ENCODE measurements around the gene DUSP10.

Gene DUSP10

DNA sequence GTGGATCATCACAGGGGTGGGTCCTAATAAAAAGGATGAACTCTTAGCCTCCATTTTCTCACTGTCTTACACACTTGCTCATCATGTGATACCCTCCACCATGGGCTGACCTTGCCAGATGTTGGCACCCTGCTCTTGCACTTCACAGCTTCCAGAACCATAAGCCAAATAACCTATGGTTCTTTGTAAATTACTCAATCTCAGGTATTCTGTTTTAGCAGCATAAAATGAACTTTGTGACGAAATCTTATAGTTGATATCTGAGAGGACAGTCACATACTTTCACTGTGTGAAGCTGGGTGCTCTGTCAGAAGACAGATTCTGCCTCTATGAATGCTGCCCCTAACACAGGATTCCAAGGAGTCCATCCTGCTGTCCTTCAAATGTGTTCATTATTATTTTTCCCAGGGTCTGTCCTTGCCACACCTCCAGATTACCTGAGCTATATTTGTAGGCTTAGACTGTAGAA, 13.8 kb downstream of the DUSP10 start:
- no peak for DNase-seq

DNA sequence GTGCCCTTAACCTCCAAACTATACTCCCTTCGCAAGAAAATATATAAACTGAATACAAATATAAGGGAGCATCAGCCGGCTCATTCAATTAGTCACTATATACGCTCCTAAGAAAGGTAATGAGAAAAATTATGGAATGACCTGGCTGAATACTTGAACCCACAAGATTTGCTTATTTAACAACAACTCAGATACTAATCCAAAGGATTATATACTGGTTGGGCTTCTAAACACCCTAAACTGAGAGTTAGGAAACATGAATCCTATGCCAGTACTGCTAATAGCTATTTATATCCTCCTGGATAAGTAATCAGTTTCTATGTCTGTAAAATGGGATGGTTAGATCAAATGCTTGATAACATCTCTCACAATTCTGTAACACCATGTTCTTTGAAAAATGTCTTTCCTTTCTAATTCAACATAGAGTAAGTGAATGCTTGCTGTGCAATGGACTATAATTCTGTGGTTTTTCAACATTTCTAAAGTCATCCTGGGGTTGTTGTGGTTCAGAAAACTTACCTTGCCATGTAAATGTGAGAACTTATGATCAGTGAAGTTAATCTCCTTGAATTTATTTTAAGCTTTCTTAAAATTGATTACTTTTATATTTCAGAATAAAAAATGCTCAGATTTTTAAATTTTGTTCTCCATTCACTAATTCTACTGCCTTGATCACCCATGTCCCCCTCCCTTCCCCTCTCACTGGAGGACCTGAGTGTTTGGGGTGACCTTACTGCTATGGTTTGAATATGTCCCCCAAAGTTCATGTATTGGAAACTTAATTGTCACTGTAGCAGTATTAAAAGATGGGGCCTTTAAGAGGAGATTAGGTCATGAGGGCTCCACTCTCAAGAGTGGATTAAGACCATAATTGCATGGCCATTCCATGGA, 14.5 kb downstream of the DUSP10 start:
- DNase-seq, result peak; percentile 13

DNA sequence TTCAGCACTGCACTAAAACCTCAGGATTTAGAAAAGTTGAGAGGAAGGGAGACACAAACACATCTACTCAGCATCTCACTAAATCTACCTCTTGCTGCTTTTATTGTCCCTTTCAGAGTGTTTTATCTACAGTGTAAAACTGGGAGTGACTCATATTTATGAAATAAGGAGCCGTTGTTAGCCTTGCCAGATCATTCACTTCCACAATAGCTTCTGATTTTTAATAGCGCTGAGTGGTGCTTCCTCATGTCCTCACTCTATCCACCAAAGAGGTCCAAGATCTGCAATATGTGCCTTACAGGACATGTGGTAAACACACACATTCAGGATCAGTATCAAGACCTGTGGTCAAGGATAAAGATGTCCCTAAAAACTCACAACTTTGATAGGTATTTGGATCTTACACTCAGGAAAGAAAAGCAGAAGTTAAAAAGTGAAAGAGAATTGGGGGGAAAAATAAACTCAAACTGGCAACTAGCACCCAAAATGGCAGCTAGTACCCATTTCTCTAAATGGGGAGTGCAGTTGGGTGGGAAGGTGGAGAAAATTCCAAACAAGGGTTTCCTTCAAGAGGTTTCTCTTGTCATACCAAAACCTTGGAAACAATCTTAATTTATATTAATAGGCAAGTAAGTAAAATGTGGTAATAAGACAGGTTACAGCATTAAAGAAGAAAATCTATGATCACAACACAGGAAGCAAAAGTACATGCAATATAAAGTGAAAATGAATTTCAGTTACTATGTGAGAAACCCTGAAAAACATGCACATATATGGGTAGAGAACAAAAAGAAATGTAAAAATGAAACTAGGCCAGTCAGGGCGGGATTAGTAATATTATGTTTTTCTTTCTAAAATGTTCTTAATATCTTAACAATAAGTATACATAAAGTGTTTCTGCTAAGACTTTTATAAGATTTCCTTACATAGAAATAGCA, 15.9 kb downstream of the DUSP10 start:
- DNase-seq, result peak; percentile 39

DNA sequence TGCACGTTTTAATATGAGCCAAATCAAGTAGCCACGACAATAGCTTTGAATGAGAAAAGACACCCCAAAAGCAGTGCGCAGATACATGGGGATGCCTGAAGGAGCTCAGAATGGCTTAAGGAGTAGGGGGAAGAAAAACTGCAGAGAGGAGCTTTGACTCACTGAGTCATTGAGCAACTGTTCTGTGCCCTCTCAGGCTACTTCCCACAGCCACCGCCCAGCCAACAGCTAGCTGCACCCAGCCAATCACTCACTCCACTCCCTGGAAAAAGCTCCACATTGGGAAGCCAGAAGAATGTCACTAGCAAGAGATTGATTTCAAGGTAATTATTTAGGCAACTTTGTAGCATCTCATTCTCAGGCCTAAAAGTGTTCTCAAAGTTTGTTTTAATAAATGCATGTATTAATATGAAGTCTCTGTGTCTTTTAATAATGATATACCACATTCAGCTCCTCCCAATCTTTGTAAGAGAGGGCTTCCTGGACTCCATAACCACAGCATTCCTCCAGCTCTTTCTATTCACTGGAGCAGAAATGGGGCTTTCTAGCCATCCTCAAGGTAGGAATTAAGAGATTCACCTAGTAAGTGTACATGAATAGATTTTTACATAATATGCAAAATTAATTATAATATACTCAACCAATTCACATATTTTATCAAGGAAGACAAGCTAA, 16.8 kb downstream of the DUSP10 start:
- DNase-seq, result peak; percentile 92

DNA sequence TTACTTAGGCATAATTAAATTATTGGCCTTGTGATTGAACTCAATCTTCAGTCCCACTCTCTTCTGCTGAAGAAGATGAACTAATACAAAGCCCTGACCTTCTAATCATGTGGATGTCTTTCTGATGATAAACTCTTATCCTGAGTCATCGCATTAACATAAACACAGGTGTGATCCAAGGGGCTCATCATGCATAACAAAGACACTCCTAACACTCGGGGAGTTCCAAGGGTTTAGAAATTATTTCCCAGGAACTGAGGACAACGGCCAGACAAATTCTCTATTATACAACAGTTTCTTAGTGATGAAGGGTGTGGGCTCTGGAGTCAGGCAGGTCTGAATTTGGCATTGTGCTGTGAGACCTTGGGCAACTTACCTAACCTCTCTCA, 18.0 kb downstream of the DUSP10 start:
- DNase-seq, result peak; percentile 50

DNA sequence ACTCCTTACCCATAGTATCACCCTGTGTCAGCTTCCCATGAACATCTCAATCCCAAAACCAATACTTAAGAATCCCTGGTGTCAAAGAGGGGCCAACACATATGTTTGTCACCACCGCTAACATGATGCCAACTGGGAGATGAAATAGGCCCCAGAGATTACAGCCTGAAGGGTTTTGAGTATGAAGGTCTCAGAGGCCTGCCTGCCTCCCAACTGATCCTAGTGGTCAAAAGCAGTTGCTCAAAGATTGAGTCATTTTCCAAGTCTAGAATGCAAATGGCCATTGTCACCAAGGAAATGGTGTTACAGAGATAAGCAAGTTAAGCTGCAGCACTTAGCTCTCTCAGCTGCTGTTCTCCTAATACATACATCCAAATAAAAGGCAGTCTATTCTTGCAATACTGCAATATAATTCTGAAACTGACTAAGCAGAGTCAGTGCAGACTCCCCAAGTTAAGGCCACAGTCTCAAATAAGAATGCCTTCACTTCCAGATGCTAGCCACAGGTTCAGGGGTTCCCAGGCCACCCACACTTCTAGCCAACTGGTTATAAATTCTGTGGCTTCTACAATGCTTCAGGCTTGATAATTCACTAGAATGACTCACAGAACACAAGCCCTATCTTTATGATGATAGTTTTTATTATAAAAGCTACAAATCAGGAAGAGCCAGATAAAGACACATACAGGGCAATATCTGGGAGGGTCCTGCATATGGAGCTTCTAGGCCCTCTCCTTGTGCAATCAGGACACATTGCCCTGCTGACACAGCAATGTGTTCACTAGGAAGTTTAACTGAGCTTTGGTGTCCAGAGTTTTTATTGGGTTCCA, 18.7 kb downstream of the DUSP10 start:
- no peak for DNase-seq

DNA sequence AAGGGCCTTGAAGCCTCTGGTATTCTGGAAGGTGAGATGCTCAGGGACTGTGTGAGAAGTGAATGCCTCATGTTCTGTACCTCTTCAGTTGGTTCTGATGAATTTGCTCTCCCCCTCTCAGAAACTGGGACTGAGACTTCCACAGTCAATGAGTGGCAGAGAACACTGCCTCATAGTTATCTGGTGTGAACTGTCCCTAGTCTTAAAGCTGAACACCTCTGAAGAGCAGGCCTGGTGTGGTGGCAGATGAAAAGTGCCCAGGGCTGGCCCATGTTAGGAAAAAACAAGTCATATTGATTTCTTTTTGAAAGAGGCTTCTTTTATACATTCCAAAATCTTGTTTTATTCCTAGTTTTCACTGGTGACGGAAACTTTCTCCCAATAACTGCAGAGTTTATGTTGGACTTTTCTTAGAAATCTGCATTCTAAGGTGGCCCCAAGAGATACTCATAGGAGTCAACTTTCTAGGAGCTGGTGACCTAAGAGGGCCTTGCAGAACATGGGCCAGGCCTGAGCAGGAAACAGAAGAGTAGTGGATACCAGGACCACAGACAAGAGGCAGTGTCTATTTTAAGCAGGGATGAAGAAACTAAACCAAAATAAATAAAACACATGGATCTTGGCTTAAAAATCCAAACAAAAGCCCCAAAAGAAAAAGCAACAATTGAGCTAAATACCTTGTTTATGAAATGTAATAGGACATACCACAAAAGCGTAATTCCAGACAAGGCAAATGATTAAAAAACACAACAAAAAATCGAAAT, 19.5 kb downstream of the DUSP10 start:
- DNase-seq, result no peak

DNA sequence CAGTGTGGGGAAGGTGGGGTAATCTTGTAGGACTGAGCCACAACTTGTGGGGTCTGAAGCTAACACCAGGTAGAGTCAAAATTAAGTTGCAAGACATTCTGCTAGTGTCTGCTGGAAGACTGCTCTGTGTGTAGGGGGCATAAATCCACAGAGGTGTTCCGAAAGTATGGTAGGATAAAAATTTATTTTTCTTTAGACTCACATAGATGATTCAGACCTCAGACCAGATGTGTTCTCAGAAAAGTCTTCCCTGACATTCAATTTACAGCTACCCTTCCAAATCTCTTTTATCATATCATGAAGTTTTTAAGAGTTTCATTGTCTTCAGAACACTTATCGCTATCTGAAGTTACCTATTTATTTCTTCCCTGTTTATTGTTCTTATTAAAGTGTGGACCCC, 21.3 kb downstream of the DUSP10 start:
- DNase-seq, result no peak

DNA sequence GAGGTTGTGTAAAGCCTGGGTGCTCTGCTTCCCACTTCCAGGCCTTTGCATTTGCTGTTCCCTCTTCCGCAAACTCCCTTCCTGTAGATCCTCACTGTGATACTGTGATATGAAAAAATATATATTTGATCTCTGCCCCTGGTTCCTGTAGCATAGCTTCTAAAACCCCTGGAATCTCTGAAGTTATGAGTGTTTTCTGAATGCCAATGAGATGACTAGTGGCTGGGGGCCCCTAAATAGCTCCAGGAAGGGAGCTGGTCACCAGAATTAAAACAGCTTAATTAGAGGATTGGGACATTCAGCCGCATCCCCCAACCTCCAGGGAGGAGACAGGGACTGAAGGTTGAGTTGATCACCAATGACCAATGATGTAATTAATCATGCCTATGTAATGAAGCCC, 21.9 kb downstream of the DUSP10 start:
- no peak for DNase-seq

DNA sequence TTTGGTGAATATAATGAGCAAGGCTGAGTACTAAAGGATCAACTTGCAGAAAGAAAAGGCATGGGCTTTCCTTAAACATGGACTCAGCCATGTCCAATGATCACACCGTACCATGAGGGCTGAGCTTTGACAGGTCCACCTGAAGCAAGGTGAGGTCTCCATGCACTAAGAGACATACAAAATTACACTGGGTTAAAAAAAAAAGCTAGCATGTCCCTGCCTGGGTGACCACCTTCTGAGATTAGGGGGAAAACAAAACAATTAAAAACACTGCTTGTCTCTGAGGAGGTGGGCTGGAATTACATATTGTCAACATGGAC, 22.7 kb downstream of the DUSP10 start:
- no peak for DNase-seq

DNA sequence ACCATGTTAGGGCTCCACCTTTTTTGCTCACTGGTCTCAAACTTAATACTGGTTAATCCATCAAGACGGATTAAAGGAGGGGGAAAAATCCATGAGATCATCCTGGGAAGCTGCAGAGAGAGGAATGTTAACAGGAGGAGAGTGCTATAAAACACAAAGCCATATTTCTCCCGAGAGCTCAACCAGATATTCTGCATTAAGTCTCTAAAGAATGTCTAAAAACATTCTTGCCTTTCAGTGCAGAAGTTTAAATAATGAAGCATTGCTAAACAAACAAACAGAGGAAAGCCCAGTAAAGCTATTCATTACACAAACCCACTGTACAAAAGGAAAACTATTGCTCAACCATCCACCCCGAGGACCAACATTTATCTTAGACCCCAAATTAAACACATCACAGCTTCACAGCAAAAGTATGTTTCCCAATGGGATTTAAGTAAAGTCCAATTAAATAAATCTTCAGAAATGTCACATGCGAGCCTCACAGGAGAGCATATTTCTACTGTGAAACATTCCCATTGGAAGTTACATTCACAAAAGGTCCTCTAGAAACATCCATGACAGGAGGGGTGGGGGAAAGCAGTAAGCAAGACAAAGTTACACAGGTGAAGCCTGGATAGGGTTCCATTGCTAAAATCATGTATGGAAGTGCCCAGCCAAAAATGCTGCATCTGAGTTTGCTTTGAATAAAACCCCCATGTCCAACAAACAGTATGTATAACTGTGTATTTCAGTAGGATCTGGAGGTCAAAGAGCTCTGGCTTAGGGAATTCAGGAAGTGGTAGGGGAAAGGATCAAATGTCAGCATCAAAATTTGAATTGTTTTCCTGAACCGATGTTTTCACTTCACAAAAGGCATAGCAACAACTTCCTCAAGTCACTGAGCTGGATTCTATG, 23.3 kb downstream of the DUSP10 start:
- DNase-seq, result peak; percentile 80

DNA sequence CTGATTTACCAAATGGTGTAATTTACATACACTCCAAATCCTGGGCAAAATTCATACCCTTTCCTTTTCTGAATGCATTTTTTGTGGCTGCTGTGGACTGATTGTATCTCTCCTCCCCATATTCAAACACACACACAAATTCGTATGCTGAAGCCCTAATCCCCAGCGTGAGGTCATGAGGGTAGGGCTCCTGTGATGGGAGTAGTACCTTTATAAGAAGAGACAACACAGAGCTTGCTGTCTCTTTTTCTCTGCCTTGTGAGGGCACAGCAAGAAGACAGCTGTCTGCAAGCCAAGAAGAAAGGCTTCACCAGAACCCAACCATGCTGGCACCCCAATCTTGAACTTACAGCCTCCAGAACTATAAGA, 24.4 kb downstream of the DUSP10 start:
- no peak for DNase-seq

DNA sequence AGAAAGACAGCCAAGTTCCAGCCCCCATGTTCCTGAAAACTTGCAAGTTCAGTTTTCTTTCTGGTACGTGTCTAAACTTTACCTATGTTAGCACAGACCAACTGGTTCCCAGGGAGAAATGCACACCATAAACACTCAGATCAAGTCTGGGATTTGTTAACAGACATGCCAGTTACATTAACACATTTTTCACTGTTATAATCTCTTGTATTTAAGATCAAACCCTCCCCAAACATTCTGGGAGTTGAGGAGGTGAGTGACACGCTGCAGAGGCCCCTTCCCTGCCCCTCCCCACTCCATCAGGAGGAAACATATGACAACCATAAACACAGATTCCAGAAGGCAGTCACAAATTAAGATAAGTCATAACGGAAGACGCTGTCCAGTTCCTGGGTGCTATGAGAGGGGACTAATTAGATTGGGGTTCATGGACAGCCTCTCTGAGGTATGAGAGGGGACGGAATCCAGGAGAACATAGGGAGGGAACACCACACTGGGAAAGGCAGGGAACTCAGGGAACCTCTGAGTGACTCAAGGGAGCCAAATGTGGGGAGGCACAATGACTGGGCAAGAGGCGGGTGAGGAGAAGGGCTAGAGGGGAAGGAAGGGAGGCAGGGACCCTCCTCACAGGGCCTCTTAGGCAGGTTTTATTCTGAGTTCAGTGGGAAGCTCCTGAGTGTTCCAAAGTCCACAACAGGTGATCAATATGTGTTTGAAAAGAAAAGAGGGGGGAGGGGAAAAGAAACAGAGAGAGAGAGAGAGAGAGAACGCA, 25.0 kb downstream of the DUSP10 start:
- no peak for DNase-seq

DNA sequence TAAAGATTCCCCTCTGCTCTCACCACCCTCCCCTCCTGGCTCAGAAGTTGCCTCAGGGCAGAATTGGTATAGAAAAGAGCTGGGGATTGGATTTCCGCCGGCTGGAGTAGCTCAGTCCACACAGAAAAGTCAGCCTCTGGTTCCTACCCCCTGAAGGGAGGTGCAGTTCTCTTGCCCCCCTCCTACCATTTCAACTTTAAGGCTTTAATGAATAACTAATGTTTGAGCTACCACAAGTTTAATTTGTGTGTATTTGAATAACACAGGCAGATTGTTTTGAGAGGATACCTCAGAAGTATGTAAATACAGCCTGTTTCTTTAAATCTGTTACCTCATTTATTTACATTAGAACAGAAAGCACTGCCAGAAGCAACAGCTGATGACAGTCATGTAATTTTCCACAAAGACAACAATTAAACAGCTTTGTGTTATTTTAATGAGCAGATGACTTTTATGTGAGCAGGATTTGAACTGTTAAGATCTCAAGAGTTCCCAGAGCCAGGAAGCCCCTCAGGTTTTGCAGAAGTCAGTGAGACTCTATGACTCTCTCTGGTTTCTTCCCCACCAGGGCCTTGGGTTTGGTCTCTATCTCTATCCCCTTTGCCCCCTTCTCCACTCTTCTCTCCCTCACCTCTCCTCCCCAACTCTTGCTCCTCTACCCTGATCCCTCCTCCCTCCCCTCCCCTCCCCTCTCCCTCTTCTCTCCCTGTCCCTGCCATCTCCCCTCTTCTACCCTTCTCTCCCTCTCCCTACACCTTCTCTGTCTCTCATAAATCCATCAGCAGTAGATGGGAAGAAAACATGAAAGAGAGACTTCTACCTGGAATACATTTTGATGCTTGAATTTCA, 26.3 kb downstream of the DUSP10 start:
- peak; percentile 71 for DNase-seq

DNA sequence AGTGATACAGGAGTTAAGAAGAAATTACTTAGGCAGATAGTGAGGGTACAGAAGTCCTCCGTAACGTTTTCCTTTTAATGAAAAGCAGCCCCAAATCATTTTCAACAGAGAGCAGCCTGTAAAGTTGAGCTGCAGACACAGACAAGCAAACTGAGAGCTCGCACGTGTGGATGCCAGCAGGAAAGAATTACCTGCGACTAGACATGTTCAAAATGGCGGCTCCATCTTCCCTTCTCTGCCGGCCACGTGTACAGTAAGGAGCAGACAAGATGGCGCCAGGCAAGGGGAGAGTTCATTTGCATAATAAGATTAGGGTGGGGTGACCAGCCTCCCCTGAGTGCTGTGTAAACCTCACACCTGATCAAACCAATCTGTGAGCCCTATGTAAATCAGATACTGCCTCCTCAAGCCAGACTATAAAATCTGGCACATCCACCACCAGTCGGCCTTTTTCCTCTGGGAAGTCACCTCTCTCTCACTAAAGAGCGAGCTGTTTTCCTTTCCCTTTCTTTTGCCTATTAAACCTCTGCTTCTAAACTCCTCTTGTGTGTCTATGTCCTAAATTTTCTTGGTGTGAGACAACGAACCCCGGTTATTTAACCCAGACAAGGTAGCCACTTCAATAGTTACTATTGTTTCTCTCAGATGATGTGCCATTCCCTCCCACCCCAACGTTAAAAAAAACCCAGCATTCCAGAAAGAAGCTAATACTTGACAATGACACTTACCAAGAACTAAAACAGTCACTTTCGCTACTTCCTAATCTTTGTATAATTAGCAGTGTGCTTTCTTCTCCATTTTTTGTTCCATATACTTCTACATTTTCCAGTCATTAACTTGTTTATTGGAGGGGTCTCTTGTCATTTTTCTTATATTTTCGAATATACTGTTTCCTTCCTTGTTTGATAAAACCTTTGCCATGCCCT, 27.4 kb downstream of the DUSP10 start:
- DNase-seq, result no peak

DNA sequence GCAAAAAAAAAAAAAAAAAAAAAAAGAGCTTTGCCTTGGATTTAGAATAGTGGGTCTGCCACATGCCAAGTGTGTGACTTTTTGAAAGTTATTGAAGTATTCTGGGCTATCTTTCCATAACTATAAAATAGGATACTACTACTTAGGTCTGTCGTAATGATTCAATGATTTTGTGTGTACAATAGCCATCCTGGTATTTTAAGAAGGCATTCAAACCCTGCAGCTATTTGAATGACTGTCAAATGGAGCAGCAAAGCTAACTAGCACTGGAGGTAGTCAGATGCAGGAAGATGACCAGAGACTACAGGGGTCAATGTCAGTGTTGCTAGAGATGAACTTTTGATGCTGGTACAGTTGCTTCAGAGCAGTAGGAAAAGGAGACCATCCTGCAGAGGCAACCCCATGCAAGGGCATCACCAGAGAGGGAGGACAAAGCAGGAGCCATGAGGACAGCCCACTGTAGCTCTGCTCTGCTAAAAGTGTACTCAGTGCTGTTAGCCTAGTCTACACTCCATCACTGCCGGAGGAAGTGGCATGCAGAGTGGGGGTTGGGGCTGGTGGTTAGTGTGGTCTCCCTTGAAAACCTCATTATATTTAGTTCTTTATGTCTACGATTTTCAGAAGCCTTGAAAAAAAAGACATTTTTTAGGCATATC, 29.0 kb downstream of the DUSP10 start:
- DNase-seq, result no peak

DNA sequence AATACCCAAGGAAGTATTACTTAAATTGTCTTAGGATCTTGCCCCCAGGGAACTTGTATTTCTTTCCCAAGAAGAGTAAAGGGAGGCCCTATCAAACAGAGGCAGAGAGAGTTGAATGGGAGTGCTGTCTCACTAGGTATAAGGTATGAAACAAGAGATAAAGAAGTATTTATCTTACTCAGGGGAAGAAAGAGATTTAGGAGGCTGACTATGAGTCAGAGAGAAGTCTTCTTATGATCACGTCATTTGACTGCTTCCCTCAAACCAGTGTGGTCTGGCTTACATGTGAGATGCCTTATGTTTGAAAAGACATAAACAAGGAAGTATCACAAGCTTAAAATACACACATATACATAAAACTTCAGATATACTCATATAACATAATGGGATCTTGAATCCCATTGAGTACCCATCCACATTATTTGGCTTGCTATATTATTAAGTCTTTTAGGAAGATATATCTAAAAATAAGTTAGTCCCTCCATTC, 29.6 kb downstream of the DUSP10 start:
- DNase-seq, result peak; percentile 74

Measured in kidney glomerular epithelial cell (primary cell).